H9 (cell line): ENCODE results near the gene PTPRN2. TPM values are rescaled to one million over a fixed set of nuclear protein-coding genes. Genes with fewer than 3 reads are reported as not detected.

Experiments used
- DNase-seq: peaks from one replicate; pipeline ENCODE4 v3.0.0-alpha.2; 2017
- H2AFZ ChIP-seq: one replicate; pipeline ENCODE4 v1.6.1; 2013; ENCODE audit warnings: mild to moderate bottlenecking, low read length, control low read depth, moderate library complexity
- H2AK5ac ChIP-seq: 2 replicates; pipeline ENCODE4 v1.6.1; 2013; ENCODE audit warnings: low read length, control low read depth, mixed read lengths; ENCODE audit not compliant: insufficient read length
- H2BK120ac ChIP-seq: one replicate; pipeline ENCODE4 v1.6.1; 2013; ENCODE audit warnings: low read depth, mild to moderate bottlenecking, low read length, control low read depth, inconsistent platforms; ENCODE audit not compliant: poor library complexity, severe bottlenecking
- H2BK12ac ChIP-seq: 2 replicates; pipeline ENCODE4 v1.6.1; 2013; ENCODE audit warnings: low read length, control low read depth, mixed read lengths, low read depth; ENCODE audit not compliant: insufficient read length
- H2BK15ac ChIP-seq: 2 replicates; pipeline ENCODE4 v1.6.1; 2013; ENCODE audit warnings: low read depth, low read length, control low read depth
- H2BK20ac ChIP-seq: one replicate; pipeline ENCODE4 v1.6.1; 2013; ENCODE audit warnings: low read depth, mild to moderate bottlenecking, low read length, control low read depth, inconsistent platforms; ENCODE audit not compliant: poor library complexity, severe bottlenecking
- H2BK5ac ChIP-seq: 2 replicates; pipeline ENCODE4 v1.6.1; 2013; ENCODE audit warnings: low read length, control low read depth, mixed read lengths; ENCODE audit not compliant: insufficient read length
- H3K14ac ChIP-seq: 2 replicates; pipeline ENCODE4 v1.6.1; 2013; ENCODE audit warnings: low read length, control low read depth; ENCODE audit not compliant: insufficient read depth
- H3K18ac ChIP-seq: 2 replicates; pipeline ENCODE4 v1.6.1; 2013; ENCODE audit warnings: low read depth, mild to moderate bottlenecking, mixed read lengths, low read length, control low read depth; ENCODE audit not compliant: insufficient read length
- H3K23ac ChIP-seq: 2 replicates; pipeline ENCODE4 v1.6.1; 2013; ENCODE audit warnings: low read length, control low read depth, mixed read lengths, low read depth; ENCODE audit not compliant: insufficient read length
- H3K23me2 ChIP-seq: 2 replicates; pipeline ENCODE4 v1.6.1; 2013; ENCODE audit warnings: low read depth, mild to moderate bottlenecking, mixed read lengths, low read length, control low read depth; ENCODE audit not compliant: insufficient read length, poor library complexity, severe bottlenecking
- H3K27ac ChIP-seq: 2 replicates; pipeline ENCODE4 v1.5.1; 2013; ENCODE audit warnings: low read length, control low read depth, mixed read lengths, low read depth; ENCODE audit not compliant: insufficient read length
- H3K27me3 ChIP-seq: 2 replicates; pipeline ENCODE4 v1.6.1; 2013; ENCODE audit warnings: low read length, control low read depth, inconsistent platforms; ENCODE audit not compliant: insufficient read depth
- H3K4ac ChIP-seq: 2 replicates; pipeline ENCODE4 v1.6.1; 2013; ENCODE audit warnings: low read depth, mild to moderate bottlenecking, control low read depth, inconsistent platforms, low read length, moderate library complexity
- H3K4me1 ChIP-seq: 2 replicates; pipeline ENCODE4 v1.6.1; 2013; ENCODE audit warnings: low read length, control low read depth, inconsistent platforms; ENCODE audit not compliant: insufficient read depth
- H3K4me2 ChIP-seq: 2 replicates; pipeline ENCODE4 v1.6.1; 2013; ENCODE audit warnings: low read length, control low read depth, mixed read lengths; ENCODE audit not compliant: insufficient read length, insufficient read depth
- H3K56ac ChIP-seq: 2 replicates; pipeline ENCODE4 v1.6.1; 2013; ENCODE audit warnings: low read depth, mild to moderate bottlenecking, mixed read lengths, low read length, control low read depth; ENCODE audit not compliant: insufficient read length
- H3K79me1 ChIP-seq: 2 replicates; pipeline ENCODE4 v1.6.1; 2013; ENCODE audit warnings: low read depth, mild to moderate bottlenecking, moderate library complexity, low read length, control low read depth, inconsistent platforms; ENCODE audit not compliant: insufficient read depth, poor library complexity, severe bottlenecking
- H3K79me2 ChIP-seq: 2 replicates; pipeline ENCODE4 v1.6.1; 2013; ENCODE audit warnings: low read length, control low read depth, inconsistent platforms; ENCODE audit not compliant: insufficient read depth
- H3K9ac ChIP-seq: 2 replicates; pipeline ENCODE4 v1.6.1; 2013; ENCODE audit warnings: low read length, control low read depth, mixed read lengths; ENCODE audit not compliant: insufficient read length; ENCODE audit errors: extremely low read depth
- H3K9me3 ChIP-seq: one replicate; pipeline ENCODE4 v1.6.1; 2013; ENCODE audit warnings: low read depth, low read length, inconsistent platforms; ENCODE audit not compliant: control insufficient read depth
- H3T11ph ChIP-seq: one replicate; pipeline ENCODE4 v1.6.1; 2013; ENCODE audit warnings: mild to moderate bottlenecking, low read length, control low read depth, inconsistent platforms
- H4K20me1 ChIP-seq: one replicate; pipeline ENCODE4 v1.6.1; 2013; ENCODE audit not compliant: control insufficient read depth, insufficient read length, insufficient read depth
- H4K5ac ChIP-seq: 2 replicates; pipeline ENCODE4 v1.6.1; 2013; ENCODE audit warnings: low read depth, mild to moderate bottlenecking, mixed read lengths, low read length, control low read depth; ENCODE audit not compliant: insufficient read length
- H4K8ac ChIP-seq: replicated peaks from 2 replicates; pipeline ENCODE4 v1.6.1; 2013; ENCODE audit warnings: low read length, control low read depth, mixed read lengths, low read depth; ENCODE audit not compliant: insufficient read length
- H4K91ac ChIP-seq: 2 replicates; pipeline ENCODE4 v1.6.1; 2013; ENCODE audit warnings: low read depth, mild to moderate bottlenecking, moderate library complexity, mixed read lengths, low read length, control low read depth; ENCODE audit not compliant: insufficient read length
- H3K27ac Mint-ChIP-seq, 3 experiments: 2 replicates in 2 of 3; 3 replicates in 1 of 3; pipeline ENCODE4 v1.8.0; 2020 to 2021; ENCODE audit warnings: mixed read lengths in 3 of 3, mild to moderate bottlenecking in 1 of 3, moderate library complexity in 1 of 3
- H3K27me3 Mint-ChIP-seq: 2 replicates; pipeline ENCODE4 v1.8.0; 2021; ENCODE audit warnings: low read depth, mild to moderate bottlenecking, moderate library complexity, mixed read lengths
- H3K36me3 Mint-ChIP-seq, 3 experiments: 2 replicates in 2 of 3; 3 replicates in 1 of 3; pipeline ENCODE4 v1.8.0; 2020 to 2021; ENCODE audit warnings: low read depth in 3 of 3, mixed read lengths in 3 of 3; ENCODE audit not compliant: insufficient read depth in 1 of 3
- H3K4me1 Mint-ChIP-seq, 2 experiments: 2 replicates each; pipeline ENCODE4 v1.8.0; 2020; ENCODE audit warnings: mixed read lengths in 2 of 2
- H3K4me3 Mint-ChIP-seq, 2 experiments: 2 replicates in 1 of 2; 3 replicates in 1 of 2; pipeline ENCODE4 v1.8.0; 2020 to 2021; ENCODE audit warnings: mild to moderate bottlenecking in 2 of 2, mixed read lengths in 2 of 2, moderate library complexity in 1 of 2
- H3K9me3 Mint-ChIP-seq, 2 experiments: 2 replicates in 1 of 2; 3 replicates in 1 of 2; pipeline ENCODE4 v1.8.0; 2020; ENCODE audit warnings: mild to moderate bottlenecking in 2 of 2, mixed read lengths in 2 of 2, moderate library complexity in 1 of 2
- whole genome bisulfite sequencing: extraction: QIAGEN DNeasy Blood & Tissue Kit; methylation state at CpG from one replicate; pipeline ENCODE4 v1.1.7; 2013; ENCODE audit warnings: missing lambda C conversion rate, low lambda C conversion rate, mixed read lengths; ENCODE audit not compliant: insufficient read length; ENCODE audit errors: extremely low coverage; 5-methylcytosine and 5-hydroxymethylcytosine counted together
- total RNA-seq: library from RNA; stranded (reverse); gene quantifications from 2 replicates; pipeline ENCODE4 v1.2.1, GENCODE V29; 2021
- TF ChIP-seq, protein P1 (sequence below): fragments of 200-600 bp; sonication (generic); conservative IDR thresholded peaks from 3 replicates; pipeline ENCODE4 v1.8.0; 2021; ENCODE audit warnings: antibody characterized with exemption, mild to moderate bottlenecking

Gene PTPRN2
- total RNA-seq, 1 experiment from 2014 or later, result 5.2 TPM

DNA sequence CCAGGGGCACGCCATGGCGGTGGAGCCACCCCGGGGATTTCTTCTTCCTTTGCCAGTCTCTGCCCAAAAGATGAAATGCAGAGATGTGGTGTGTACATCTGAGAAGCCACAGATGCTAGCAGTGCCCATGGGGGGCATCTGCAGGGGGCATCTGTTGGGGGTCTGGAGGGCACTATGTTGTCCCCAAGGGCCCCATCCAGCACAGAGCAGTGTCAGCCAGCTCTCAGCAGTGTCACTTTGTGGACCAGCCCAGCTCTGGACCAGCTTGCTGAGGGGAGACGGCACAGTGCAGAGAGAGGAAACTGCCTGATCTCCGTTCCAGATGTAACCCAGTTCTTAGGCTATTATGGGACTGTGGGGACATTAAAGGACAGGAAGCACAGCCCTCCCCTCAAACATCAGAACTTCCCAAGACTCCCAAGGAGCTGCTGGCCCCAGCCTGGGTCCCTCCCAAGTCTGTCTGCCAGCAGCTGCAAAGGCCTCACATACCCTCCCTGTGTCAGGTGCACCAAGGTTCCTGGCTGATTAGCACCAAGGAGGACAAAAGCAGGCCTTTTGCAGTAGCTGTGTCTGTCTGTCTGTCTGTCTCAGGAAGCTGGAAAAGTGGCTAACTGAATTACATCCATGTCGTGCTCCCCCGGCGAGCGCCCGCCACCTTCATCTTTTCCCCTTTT lies 536.5 kb downstream of the PTPRN2 start:
- no peak overlapping the region for H2BK120ac ChIP-seq
- H4K8ac ChIP-seq, result no peak overlapping the region
- peaks cover 2% of the 10 kb centered on the region for H3K9me3 ChIP-seq
- no peak overlapping the region for H2AK5ac ChIP-seq
- H3K56ac ChIP-seq, result no peak overlapping the region
- H3K4me1 Mint-ChIP-seq, result peaks cover 8 to 9% of the 10 kb centered on the region in 2 experiments
- H2AFZ ChIP-seq, result no peak overlapping the region
- H4K5ac ChIP-seq, result no peak overlapping the region
- no peak for DNase-seq
- H2BK20ac ChIP-seq, result no peak overlapping the region
- no peak overlapping the region for H3K9ac ChIP-seq
- no peaks in the 10 kb centered on the region for H3K27me3 ChIP-seq
- H4K91ac ChIP-seq, result no peak overlapping the region
- H2BK12ac ChIP-seq, result no peak overlapping the region
- WGBS, result no CpG with 5 or more reads among the region's 10 CpGs
- H3K4me1 ChIP-seq, result no peaks in the 10 kb centered on the region
- H3K23me2 ChIP-seq, result no peaks in the 10 kb centered on the region
- H3K14ac ChIP-seq, result no peak overlapping the region
- H3K18ac ChIP-seq, result no peak overlapping the region
- no peak overlapping the region for H3K4me2 ChIP-seq
- H2BK15ac ChIP-seq, result no peak overlapping the region
- H3K23ac ChIP-seq, result no peak overlapping the region
- H3K27ac Mint-ChIP-seq, result no peak overlapping the region
- no peak overlapping the region for H3T11ph ChIP-seq
- H3K79me2 ChIP-seq, result no peaks in the 10 kb centered on the region
- no peaks in the 10 kb centered on the region for H3K79me1 ChIP-seq
- TF ChIP-seq, protein P1, sequence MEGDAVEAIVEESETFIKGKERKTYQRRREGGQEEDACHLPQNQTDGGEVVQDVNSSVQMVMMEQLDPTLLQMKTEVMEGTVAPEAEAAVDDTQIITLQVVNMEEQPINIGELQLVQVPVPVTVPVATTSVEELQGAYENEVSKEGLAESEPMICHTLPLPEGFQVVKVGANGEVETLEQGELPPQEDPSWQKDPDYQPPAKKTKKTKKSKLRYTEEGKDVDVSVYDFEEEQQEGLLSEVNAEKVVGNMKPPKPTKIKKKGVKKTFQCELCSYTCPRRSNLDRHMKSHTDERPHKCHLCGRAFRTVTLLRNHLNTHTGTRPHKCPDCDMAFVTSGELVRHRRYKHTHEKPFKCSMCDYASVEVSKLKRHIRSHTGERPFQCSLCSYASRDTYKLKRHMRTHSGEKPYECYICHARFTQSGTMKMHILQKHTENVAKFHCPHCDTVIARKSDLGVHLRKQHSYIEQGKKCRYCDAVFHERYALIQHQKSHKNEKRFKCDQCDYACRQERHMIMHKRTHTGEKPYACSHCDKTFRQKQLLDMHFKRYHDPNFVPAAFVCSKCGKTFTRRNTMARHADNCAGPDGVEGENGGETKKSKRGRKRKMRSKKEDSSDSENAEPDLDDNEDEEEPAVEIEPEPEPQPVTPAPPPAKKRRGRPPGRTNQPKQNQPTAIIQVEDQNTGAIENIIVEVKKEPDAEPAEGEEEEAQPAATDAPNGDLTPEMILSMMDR, result no peak
- H3K4me3 Mint-ChIP-seq, result no peak overlapping the region
- peaks cover 4% of the 10 kb centered on the region for H3K27me3 Mint-ChIP-seq
- H3K27ac ChIP-seq, result no peak overlapping the region
- H3K4ac ChIP-seq, result no peak overlapping the region
- peaks cover 0 to 8% (median 7%) of the 10 kb centered on the region in 3 experiments; a peak in 4 of 7 replicates for H3K36me3 Mint-ChIP-seq
- no peaks in the 10 kb centered on the region for H4K20me1 ChIP-seq
- no peak overlapping the region for H2BK5ac ChIP-seq
- peaks cover 8 to 10% of the 10 kb centered on the region in 2 experiments for H3K9me3 Mint-ChIP-seq
